Endothelial cell of hepatic sinusoid (primary cell): ENCODE results near the gene GGT7.
"Not testable (repeated sequence)": the region's sequence is repeated elsewhere in the genome, so short reads cannot be mapped to it uniquely, and the experiment has no call there.

Experiments used
- in situ Hi-C: cut with HindIII; loops from 2 replicates; pipeline ENCODE4 v1.10.0; 2017; ENCODE audit warnings: low sequenced_read_pairs

The GGT7 gene

DNA sequence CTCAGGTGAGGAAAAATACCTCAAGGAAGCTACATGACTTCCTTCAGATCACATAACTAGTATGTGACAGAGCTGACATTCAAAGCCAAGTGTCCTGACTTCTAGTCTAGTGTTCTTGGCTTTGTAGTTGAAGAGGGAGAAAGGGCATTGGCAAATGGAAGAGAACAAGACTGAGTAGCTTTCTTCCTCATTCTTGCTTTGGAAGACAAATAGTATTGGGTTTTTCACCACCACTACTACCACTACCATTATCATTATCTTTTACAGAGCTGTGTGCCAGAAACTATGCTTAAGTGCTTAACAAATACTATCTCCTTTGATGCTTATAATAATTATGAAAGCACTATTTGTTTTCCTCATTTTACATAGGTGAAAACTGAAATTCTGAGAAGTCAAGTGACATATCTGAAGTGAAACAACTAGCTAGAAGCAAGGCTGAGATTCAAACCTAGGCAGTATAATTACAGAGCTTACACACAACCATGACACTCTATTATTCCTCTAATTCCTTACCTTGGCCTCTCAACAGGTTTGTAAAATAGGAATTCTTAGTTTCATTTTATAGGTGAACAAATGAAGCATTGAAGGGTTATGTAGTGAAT is 10.5 kb upstream of the GGT7 start:
- in situ Hi-C loops, result no loop called here

DNA sequence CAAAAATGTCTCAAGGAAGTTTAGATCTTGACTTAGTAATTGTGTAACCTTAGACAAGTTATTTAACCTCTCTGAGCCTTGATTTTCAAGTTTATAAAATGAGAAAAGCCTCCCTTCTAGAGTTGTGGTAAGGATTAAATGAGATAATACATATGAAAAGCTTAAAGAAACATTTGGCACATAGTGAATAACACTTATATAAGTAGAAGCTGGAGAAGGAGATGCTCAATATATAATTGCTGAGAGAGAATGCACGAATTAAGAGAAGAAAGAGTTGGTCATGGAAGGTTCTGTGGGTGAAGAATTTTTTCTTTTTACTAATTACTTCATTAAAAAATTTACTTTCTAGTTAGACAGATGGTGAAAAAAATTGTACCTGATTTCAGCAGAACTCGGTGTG is 9.0 kb upstream of the GGT7 start:
- in situ Hi-C loops, result no loop called here

DNA sequence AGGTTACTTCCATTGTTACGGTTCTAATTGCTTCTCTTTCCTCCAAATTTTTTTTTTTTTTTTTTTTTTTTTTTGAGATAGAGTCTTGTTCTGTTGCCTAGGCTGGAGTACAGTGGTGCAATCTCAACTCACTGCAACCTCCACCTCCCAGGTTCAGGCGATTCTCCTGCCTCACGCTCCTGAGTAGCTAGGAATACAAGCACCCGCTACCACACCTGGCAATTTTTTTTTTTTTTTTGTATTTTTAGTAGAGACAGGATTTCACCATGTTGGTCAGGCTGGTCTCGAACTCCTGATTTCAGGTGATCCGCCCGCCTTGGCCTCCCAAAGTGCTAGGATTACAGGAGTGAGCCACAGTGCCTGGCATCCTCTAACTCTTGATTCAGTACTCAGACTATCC is 8.3 kb upstream of the GGT7 start:
- in situ Hi-C loops, result not testable (repeated sequence)

DNA sequence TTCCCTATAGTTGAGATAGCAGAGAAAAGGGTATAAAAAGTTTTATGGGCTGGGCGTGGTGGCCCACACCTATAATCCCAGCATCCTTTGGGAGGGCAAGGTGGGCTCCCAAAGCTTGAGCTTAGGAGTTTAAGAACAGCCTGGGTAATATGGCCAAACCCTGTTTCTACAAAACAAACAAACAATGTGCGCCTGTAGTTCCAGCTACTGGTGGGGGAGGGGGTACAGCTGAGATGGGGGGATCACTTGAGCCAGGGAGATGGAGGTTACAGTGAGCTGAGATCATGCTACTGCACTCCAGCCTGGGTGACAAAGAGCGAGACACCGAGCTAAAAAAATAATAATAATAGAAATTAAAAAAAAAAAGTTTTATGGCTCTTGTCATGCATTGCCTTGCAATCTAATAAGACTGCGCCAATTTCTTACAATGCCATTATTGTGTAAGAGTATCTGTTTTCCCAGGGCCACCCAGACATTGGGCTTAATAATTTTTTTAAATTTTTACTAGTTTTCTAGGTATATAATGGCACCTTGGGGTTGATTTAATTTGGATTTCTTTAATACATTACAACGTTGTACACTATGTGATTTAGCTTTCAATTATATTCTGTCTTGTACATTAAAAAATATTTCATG is 7.7 kb upstream of the GGT7 start:
- in situ Hi-C loops, result no loop called here

DNA sequence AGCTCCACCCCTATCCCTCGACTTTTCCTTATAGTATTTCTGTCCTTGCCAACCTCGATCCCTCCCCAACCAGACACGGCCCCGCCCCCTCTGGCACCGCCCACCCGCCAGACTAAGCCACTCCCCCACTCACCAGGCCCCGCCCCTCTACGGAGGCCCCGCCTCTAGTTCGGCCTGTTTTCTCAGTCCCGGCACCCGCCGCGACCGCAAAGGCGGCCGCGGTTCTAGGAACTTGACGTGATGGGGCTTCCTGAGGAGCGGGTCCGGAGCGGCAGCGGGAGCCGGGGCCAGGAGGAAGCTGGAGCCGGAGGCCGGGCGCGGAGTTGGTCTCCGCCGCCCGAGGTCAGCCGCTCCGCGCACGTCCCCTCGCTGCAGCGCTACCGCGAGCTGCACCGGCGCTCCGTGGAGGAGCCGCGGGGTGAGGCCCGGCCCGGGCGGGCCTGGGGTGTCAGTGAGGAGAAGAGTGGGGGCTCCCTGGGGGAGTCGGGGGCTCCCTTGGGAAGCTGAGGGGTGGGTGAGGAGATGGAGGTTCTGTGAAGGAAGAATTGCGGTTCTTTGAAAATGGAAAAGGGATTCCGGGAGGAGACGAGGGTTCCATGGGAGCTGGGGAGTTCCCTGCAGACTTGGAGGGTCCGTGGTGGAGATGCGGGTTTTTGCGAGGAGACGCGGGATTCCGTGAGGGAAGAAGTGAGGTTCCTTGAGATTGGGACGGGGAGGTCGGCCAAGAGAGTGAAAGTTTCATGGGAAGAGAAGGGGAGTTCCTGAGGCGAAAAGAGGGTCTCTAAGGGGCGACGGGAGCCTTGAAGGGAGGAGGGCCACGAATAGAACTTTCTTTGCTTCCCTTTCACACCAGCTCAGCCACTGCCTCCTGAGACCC is 4.0 kb upstream of the GGT7 start, which contains the start of gene ACSS2:
ACSS2 (plus strand) TSS at position 207 of the 877 bp plus-strand sequence; CDS start at position 241, 34 bp downstream.
- in situ Hi-C loops, result no loop called here

DNA sequence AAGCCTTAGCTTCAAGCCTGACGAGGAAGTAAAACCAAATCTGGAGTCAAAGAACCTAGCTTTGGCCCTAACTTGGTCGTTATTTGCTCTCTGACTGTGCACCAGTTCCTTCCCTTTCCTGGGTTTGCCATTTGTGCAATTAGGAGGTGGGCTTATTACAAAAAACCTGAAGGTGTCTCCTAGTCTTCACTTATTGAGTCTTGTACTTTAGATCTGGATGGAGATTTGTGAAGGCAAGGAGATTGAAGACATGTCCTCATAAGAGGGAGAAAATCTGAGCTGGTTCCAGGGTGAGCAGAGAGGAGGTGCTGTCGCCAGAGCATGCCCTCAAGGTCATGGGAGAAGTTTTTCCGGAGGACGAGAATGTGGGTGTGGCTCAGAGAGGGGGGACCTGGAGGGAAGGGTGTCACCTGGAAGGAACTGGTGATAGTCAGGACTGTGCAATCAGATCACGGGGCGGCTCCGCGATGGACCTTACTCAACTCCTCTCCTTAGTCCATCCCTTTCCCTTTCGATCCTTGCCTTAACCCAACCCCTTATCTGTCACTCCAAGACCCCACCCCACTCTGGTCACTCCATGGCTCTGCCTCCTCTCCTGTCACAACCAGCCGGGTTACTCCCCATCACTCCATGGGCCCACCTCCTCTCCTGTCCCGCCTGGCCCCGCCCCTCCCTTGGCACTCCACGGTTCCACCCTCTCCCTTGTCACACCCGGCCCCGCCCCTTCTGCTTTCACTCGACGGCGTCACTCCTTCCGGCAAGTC is 3.2 kb upstream of the GGT7 start:
- in situ Hi-C loops, result no loop called here

DNA sequence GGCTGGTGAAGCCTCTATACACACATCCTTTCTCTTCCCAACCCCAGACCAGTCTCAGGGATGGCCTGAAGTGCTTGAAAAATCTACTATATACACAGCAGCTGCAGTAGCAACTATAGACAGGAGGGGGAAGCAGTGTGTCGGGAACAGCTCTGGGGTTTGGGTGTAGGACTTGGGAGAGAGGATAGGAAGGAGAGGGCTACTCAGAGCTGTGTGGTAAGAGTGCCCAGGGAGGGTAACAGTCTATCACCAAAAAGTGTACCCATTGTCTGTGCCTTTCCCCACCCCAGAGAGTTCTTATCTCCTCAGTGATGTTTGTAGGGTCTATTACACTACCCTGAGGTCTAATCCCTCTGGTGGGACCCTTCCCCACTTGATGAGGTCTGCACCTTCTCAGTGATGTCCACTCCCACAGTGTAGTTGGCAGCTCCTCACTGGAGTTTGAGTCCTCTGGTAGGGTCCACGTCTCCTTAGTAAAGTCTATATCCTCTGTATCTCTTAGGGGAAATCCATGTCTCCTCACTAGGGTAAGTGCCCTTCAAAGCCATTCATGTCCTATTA is 1.5 kb upstream of the GGT7 start:
- in situ Hi-C loops, result no loop called here

DNA sequence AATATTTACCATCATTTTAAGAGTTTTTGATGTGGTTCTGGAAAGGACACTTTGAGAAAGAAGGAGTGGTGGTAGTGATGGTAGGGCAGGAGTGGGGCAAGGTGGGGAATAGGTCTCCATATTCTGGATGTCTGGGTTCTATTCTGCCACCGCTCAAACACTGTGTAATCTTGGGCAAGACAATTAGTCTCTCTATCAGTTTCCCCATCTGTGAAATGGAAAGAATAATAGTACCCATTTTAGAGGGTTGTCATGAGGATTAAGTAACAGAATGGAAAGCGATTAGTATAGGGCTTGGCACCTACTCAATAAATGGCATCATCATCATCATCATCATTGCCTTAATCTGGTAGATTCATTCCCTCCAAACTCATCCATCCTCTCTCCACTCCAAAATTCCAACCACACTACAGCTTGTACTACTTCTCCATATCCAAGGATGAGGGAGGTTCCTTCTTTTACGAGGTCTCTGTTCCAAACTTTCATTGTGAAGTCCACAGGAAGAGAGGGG is 982 bp upstream of the GGT7 start:
- in situ Hi-C loops, result no loop called here

DNA sequence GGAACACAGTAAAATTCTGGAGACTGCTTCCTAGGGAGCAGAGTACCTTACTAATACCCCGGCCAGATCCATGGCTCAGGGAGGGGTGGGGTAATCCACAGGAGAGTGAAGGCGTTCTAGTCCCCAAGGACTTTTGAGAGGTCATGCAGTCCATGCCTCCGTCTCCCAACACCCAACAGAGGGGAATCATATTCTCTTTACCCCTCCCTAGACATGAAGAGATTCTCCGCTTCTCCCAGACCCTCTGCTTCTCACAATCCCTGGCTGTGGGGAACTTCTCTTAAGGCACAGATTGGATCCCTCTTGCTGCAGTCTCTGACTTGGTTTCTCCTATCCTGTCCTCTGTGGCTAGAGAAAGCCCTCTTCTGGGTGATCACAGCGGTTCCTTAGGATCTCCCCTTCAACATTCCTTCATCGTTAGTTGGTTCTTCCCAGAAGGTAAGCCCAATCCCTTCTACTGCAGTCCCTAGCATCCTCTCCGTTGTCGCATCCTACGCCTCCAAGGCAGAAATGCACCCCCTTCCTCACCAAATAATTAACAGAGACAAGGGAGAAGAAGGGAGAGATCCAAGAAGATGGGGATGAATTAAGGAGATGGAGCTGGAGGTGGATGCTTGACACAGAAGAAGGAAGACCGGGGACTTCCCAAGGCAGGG is 562 bp downstream of the GGT7 start:
- in situ Hi-C loops, result no loop called here

DNA sequence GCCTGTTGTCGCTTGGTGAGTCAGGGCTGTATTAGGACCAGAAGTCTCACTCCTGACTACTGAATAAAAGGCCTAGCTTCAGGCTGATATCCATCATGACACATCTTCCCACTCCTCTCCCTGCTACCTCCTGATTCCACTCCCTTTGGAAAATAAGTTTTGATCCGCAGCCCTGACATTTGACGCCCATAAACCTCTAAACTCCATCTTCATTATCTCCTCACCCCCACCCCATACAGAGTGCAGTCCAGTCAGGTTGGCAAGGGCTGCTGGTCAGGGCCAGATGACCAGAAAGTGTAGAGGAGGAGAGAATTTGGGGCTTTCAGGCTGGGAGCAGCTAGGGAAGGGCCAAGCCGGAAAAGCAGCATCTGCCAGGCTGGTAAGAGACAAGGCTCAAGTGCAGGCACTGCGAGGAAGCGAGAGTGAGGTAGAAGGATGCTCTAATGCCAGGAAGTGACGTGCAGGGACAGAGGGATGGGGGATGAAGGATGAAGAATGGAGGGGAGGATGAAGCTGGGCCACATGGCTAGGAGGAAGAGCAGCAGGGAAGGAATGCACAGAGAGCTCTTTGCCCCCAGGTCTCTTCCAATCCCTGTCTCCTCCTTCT is 1.2 kb downstream of the GGT7 start:
- in situ Hi-C loops, result no loop called here

DNA sequence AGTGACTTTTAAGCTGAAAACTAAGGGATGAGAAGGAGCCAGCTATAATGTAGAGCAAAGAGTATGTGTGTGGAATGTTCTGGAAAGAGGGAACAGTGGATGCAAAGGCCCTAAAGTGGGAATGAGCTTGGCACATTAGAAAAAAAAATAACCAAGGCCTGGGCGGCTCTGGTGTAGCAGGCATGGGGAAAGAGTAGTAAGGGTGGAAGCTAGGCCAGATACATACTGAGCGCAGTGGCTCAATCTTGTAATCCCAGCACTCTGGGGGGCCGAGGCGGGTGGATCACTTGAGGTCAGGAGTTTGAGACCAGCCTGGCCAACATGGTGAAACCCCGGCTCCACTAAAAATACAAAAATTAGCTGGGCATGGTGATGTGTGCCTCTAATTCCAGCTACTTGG is 8.4 kb downstream of the GGT7 start:
- in situ Hi-C loops, result loop anchor here (5.0 kb wide), 1 partner anchor 78 kb away; no protein-coding TSS in a partner anchor

DNA sequence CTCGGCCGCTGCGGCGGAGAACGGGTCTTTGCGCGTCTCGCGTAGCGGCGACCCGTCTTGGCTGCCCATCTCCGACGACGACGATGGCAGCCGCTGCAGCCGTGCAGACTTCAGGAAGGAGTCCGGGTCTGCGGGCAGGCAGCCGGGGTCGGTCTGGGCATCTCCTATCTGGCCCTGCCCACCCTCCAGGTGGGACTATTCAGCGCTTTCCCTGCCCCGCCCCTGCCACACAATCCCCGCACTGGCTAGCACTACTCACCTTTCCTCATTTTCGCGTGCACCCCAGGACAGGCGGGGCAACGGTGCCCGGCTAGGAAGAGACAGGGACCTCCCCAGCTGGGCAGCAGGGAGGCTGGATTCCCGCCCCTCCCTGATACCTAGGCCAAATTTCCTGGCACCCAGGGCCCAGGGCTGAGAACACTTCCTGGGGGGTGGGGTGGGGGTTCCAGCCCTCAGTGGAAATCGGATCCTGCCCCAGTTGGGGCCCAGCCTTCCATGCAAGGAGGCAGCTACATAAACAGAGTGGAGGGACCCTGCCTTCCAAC is 9.2 kb downstream of the GGT7 start:
- in situ Hi-C loops, result loop anchor here (5.0 kb wide), 1 partner anchor 79 kb away; no protein-coding TSS in a partner anchor

DNA sequence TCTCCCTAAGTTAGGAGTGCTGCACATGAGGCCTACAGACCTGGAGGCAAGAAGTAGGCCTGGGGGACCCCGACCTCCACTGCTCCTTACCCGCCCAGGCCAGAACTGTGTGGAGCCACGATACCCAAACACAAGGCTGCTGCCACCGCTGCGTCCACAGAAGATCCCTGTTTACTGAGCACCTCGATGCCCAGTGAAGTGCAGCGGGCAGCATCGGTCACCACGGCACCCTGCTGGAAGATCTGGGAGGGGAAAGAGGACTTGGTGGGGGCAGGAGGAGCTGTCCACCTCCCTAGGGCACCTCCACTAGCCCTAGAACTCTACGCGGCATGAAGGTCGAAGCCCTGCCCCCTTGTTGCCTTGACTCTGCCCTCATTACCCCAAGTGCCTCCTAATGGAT is 9.9 kb downstream of the GGT7 start:
- in situ Hi-C loops, result loop anchor here (5.0 kb wide), 1 partner anchor 80 kb away; no protein-coding TSS in a partner anchor

DNA sequence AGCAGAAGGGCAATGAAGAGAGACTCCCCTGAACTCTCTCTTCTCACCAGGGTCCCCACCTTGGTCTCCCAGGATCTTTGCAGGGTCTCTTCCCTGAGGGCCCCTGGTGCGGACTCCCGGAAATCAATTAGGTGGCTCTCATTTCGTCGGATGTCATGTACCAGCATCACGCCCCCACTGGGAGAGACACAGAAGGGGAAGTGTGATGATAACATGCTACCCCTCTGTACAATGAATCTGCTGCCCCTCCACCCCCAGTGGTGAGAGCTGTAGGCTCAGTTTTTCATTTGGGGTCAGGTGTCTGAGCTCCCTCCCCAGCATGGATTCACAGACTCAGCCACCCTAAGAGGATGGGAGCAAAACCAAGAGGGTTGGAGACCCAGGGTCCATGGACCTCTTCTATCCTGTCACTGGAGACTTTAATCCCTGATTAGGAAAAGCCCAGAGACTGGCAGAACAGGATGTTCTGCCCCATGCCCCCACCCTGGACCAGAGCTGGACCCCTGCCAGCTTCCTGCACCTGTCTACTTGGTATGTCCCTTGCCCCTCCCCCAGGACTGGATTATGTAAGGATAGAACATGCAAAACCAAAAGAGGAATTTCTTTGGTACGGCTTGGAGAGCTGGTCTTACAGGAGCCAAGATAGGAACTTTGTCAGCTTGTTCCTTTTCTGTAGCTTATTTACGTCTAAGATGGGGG is 11.1 kb downstream of the GGT7 start:
- in situ Hi-C loops, result loop anchor here (5.0 kb wide), 1 partner anchor 81 kb away; no protein-coding TSS in a partner anchor

DNA sequence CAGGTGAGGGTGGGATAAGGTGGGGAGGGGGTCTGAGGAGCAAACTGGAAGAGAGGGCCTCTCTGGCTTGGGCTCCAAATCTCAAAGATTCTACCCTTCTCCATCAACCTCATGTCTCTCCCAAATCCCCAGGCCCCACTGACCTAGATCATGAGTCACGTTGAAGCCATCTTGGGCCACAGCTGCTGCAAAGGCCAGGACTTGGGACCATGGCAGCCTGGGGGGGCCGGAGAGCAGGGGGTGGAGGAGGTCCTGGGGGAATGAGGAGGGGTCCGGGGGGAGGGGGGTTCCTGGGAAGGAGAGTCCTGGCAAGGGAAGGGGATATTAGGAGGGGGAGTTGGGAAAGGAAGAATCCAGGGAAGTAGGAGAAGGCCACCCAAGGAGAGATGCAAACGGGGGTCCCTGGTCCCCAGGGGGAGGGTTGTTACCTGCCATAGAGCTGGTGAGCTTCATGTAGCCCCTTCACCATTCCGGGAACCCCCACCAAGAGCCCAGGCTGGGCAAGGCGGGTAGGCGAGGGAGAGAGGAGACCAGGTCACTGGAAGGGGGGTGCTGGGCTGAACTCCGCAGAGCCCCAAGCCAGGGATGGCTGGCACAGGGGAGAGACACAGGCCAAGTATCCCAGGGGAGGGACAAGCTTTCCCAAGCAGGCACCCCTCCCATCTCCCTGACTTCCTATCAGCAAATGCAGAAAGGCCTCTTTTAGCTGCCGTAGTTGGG is 12.7 kb downstream of the GGT7 start:
- in situ Hi-C loops, result loop anchor here (5.0 kb wide), 1 partner anchor 82 kb away; no protein-coding TSS in a partner anchor

DNA sequence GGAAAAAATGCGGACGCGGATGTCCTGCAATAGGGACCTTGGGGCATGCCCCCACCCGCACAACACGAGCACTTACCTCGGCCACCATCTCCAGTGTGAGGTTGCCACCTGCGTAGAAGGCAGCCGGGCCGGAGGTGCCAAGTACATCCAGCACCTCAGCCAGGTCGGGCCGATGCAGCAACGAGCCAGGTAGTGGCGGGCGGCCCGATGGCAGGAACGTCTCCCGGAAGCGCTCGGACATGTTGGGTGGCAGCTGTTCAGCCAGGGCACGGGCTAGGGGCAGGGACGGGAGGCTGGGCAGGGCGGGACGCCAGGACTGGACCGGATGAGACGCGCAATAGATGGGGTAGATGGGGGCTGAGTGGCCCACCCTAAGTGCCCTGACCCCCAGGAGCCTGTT is 13.3 kb downstream of the GGT7 start:
- in situ Hi-C loops, result no loop called here

DNA sequence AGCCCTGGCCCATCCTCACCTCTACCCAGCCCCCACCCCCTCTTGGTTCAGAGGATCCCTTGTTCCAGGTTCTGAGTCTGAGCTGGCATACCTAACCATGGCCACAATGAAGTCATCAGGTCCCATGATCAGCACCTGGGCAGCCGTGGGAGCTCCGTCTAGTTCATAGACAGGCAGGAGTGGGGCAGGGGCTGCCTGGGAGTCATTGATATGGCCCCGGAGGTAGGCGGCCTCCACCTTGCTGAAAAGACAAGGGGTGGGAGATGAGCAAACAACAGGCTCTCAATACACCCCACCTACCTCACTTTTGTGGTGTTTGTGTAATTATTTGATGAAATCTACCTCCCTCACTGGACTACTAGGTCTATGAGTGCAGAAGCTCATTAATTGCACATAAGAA is 20.4 kb downstream of the GGT7 start:
- in situ Hi-C loops, result no loop called here

DNA sequence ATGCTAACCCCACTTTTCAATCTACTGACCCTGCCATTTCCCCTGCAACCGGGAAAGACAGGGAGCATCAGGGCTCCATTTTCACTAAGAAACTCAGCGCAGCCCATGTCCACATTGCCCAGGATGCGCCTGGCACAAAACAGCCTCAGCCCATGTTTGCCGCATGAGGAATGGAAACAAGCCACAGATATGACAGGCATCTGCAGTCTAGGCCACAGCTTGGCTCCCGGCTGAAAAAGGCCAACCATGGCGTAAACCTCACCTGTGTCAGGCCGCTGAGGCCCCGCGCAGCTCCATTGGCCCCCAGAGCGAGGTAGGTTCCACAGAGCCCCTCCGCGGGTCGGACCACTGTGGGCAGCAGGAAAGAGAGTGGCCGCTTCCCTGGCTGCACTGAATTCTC is 21.7 kb downstream of the GGT7 start:
- in situ Hi-C loops, result no loop called here
